GM12878 (cell line): ENCODE measurements around the gene FAM53B. TPM values are rescaled to one million over a fixed set of nuclear protein-coding genes. Genes with fewer than 3 reads are reported as not detected.

ENCODE experiments used
- ATAC-seq: fragments of 200-7000 bp; cut with Tn5 transposase; 3 replicates; pipeline ENCODE4 v1.9.1; 2020; ENCODE audit warnings: mild to moderate bottlenecking, moderate library complexity
- BruUV-seq: library from RNA; stranded (reverse); fragments of 400-500 nt; replicated peaks from 2 replicates; lab custom pipeline; 2021; lab: Mats Ljungman, UMichigan
- CTCF ChIA-PET: fragments of 300-600 bp; sonication (Branson Sonifier 250); formaldehyde crosslinking; extraction: SDS; loops from one replicate; lab custom pipeline; 2021; ENCODE audit warnings: inconsistent platforms; lab: Yijun Ruan, JAX
- POLR2A ChIA-PET: fragments of 350-600 bp; formaldehyde crosslinking; extraction: SDS; loops from one replicate; lab custom pipeline; 2021; ENCODE audit warnings: inconsistent platforms; lab: Charles Lee
- RAD21 ChIA-PET: fragments of 300-600 bp; sonication (Branson Sonifier 250); formaldehyde crosslinking; loops from one replicate; lab custom pipeline; 2023; ENCODE audit warnings: antibody characterized with exemption; ENCODE audit not compliant: unreplicated experiment; lab: Charles Lee
- SMC1A ChIA-PET: fragments of 300-600 bp; sonication (Branson Sonifier 250); formaldehyde crosslinking; loops from one replicate; lab custom pipeline; 2023; ENCODE audit not compliant: unreplicated experiment, uncharacterized antibody; lab: Charles Lee
- DNase-seq: peaks from one replicate; pipeline ENCODE4 v3.0.0-alpha.2; 2011; ENCODE audit warnings: low read depth, low spot score
- FAIRE-seq: peaks from 3 replicates; lab custom pipeline; 2011; peaks lifted over from hg19 to GRCh38; lab: Jason Lieb, UNC
- H2AFZ ChIP-seq: 2 replicates; pipeline ENCODE4 v1.6.0; 2011; ENCODE audit warnings: low read depth, low read length, control low read depth; ENCODE audit not compliant: control insufficient read depth
- H3K27ac ChIP-seq: 2 replicates; pipeline ENCODE4 v1.5.1; 2011; ENCODE audit warnings: control low read depth; ENCODE audit not compliant: control insufficient read depth, insufficient read depth
- H3K27me3 ChIP-seq, 2 experiments: replicated peaks in 1 of 2; 2 replicates each; pipeline versions ENCODE4 v1.6.0 to v1.6.1; 2011; ENCODE audit warnings: low read length in 1 of 2; ENCODE audit not compliant: control insufficient read depth in 2 of 2, insufficient read depth in 2 of 2
- H3K36me3 ChIP-seq, 2 experiments: 2 replicates each; pipeline ENCODE4 v1.5.1; 2011; ENCODE audit warnings: low read length in 1 of 2; ENCODE audit not compliant: control insufficient read depth in 2 of 2, insufficient read depth in 2 of 2
- H3K4me1 ChIP-seq: 2 replicates; pipeline ENCODE4 v1.6.1; 2011; ENCODE audit warnings: mild to moderate bottlenecking, low read length, moderate library complexity, mixed read lengths; ENCODE audit not compliant: control insufficient read depth, insufficient read depth
- H3K4me2 ChIP-seq: 2 replicates; pipeline ENCODE4 v1.6.0; 2011; ENCODE audit warnings: control low read depth; ENCODE audit not compliant: control insufficient read depth, insufficient read depth
- H3K4me3 ChIP-seq: fragments of 200-600 bp; sonication (generic); 2 replicates; pipeline ENCODE4 v1.5.1; 2016
- H3K79me2 ChIP-seq: 2 replicates; pipeline ENCODE4 v1.6.0; 2011; ENCODE audit warnings: low read length; ENCODE audit not compliant: control insufficient read depth, insufficient read depth
- H3K9ac ChIP-seq: 2 replicates; pipeline ENCODE4 v1.8.0; 2011; ENCODE audit warnings: low read length, control low read depth, mixed read lengths; ENCODE audit not compliant: control insufficient read depth, insufficient read depth
- H3K9me3 ChIP-seq: replicated peaks from 3 replicates; pipeline ENCODE4 v1.5.1; 2011; ENCODE audit warnings: mild to moderate bottlenecking, low read length; ENCODE audit not compliant: control insufficient read depth, insufficient read depth
- H4K20me1 ChIP-seq: 2 replicates; pipeline ENCODE4 v1.6.0; 2011; ENCODE audit not compliant: control insufficient read depth, insufficient read depth
- BCL3 ChIP-seq: IDR thresholded peaks from 2 replicates; pipeline ENCODE4 v1.6.1; 2011; ENCODE audit warnings: borderline replicate concordance, low read depth, mild to moderate bottlenecking, moderate library complexity, low read length; ENCODE audit not compliant: insufficient read depth, poor library complexity, severe bottlenecking
- CUX1 ChIP-seq: IDR thresholded peaks from 2 replicates; pipeline ENCODE4 v1.6.1; 2012; ENCODE audit warnings: improper control_type of control experiment, low read depth, low read length; ENCODE audit not compliant: insufficient replicate concordance
- E4F1 ChIP-seq: fragments of 450-650 bp; IDR thresholded peaks from 2 replicates; pipeline ENCODE4 v1.6.1; 2018; ENCODE audit warnings: borderline replicate concordance, mild to moderate bottlenecking; ENCODE audit not compliant: partially characterized antibody
- FOXK2 ChIP-seq: fragments of 450-650 bp; IDR thresholded peaks from 2 replicates; pipeline ENCODE4 v1.6.1; 2017; ENCODE audit warnings: mild to moderate bottlenecking, moderate library complexity
- RCOR1 ChIP-seq: conservative IDR thresholded peaks from 2 replicates; pipeline ENCODE4 v1.6.1; 2012; ENCODE audit warnings: low read depth, low read length, improper control_type of control experiment
- ZBTB11 ChIP-seq: fragments of 450-650 bp; formaldehyde crosslinking; IDR thresholded peaks from 2 replicates; pipeline ENCODE4 v1.5.0; 2022; ENCODE audit warnings: mild to moderate bottlenecking, missing genetic modification characterization
- WGBS: methylation state at CpG from one replicate; pipeline ENCODE4 v1.1.6; 2016; ENCODE audit warnings: low lambda C conversion rate; ENCODE audit not compliant: insufficient replicate concordance, insufficient coverage; ENCODE audit errors: missing lambda C conversion rate; 5-methylcytosine and 5-hydroxymethylcytosine counted together
- in situ Hi-C: fragments of 300-500 bp; cut with MboI; formaldehyde crosslinking; loops from 9 replicates; pipeline ENCODE4 v1.14.3; 2018; ENCODE audit warnings: mixed read lengths
- intact Hi-C: fragments of 100-400 bp; cut with micrococcal nuclease; formaldehyde crosslinking; loops from one replicate; pipeline ENCODE4 v1.14.2; 2022; ENCODE audit not compliant: unreplicated experiment
- polyA plus RNA-seq, 11 experiments: library from polyadenylated mRNA; depleted of rRNA in 4 of 11; unstranded in 6 of 11; stranded (reverse) in 5 of 11; fragments of >200 nt; fragmentation: Nextera tagmentation in 4 of 11; fragmentation: Illumina TruSeq in 1 of 11; extraction: Ambion mirVana in 4 of 11; extraction: Trizol in 1 of 11; gene quantifications; 1 replicate in 1 of 11; 2 replicates in 10 of 11; pipeline versions ENCODE4 v1.2.1 to v1.2.3, GENCODE V29; 2011 to 2016; ENCODE audit warnings: inconsistent platforms in 2 of 11, missing spikeins in 2 of 11, low read depth in 1 of 11
- total RNA-seq, 4 experiments: library from RNA; depleted of rRNA in 3 of 4; stranded (reverse); fragments of >200 nt in 3 of 4; fragmentation: Illumina TruSeq in 1 of 4; extraction: Trizol in 1 of 4; gene quantifications; 2 replicates each; pipeline versions ENCODE4 v1.2.1 to v1.2.3, GENCODE V29; 2013 to 2021

The FAM53B gene
- total and polyA plus RNA-seq, 10 of the 15 experiments (the other 5 are each of a cell fraction or from before 2014, with no cell fraction given) = 0.05 to 26.3 (median 8.1) TPM

- TF ChIP-seq ZBTB11 (CRISPR knock-in tag) = no peak
- no peak for TF ChIP-seq E4F1
Observed at GRCh38 chr10:124624466-124624865, 119.7 kb downstream of the FAM53B start (continued).

GRCh38 chr10:124624006-124624405, 120.2 kb downstream of the FAM53B start:
- SMC1A ChIA-PET = interaction anchor here (1.0 to 1.4 kb wide), 3 partner anchors 10 to 71 kb away, joined by 3 to 4 read pairs (median 4); no protein-coding TSS in a partner anchor
- peaks cover 42% of the 10 kb centered on the region for H3K4me1 ChIP-seq
- RAD21 ChIA-PET = interaction anchor here (1.3 kb wide), 1 partner anchor 10 kb away, joined by 3 read pairs; no protein-coding TSS in a partner anchor
- H3K27ac ChIP-seq = no peak overlapping the region
- CTCF ChIA-PET = interaction anchor here (0.9 to 5.9 kb wide), 2 partner anchors 74 to 117 kb away, joined by 3 to 44 read pairs; no protein-coding TSS in a partner anchor
- ATAC-seq (no peak), FAIRE-seq (no peak), DNase-seq (no peak)
- no peak overlapping the region for H2AFZ ChIP-seq
- H3K9ac ChIP-seq = no peak overlapping the region
- over 99% methylated on average over 13 of the region's 13 CpGs for WGBS
- no peaks in the 10 kb centered on the region for H3K27me3 ChIP-seq
- no peaks in the 10 kb centered on the region for H3K9me3 ChIP-seq
- H3K79me2 ChIP-seq = no peaks in the 10 kb centered on the region; the same call in 1 of the 2 replicates
- POLR2A ChIA-PET = no interaction called here
- peaks cover 0 to 9% of the 10 kb centered on the region in 2 experiments; a peak in 2 of 4 replicates for H3K36me3 ChIP-seq
- no peaks in the 10 kb centered on the region for H4K20me1 ChIP-seq
- H3K4me2 ChIP-seq = no peak overlapping the region
- intact Hi-C loops = no loop called here
- no peak overlapping the region for H3K4me3 ChIP-seq
- in situ Hi-C loops = no loop called here
- BruUV-seq = no TSS peak
- no peak for TF ChIP-seq BCL3
- TF ChIP-seq RCOR1 = no peak
- no peak for TF ChIP-seq FOXK2
- TF ChIP-seq CUX1 = no peak
